Rectal smooth muscle tissue (tissue), 1 donor: ENCODE data around the gene YBX1.

Experiments used
- H3K27ac ChIP-seq: one replicate; pipeline ENCODE4 v1.7.0; 2013; ENCODE audit warnings: low read depth, low read length, inconsistent platforms
- H3K27me3 ChIP-seq: one replicate; pipeline ENCODE4 v1.7.0; 2013; ENCODE audit warnings: low read length; ENCODE audit not compliant: control insufficient read depth, insufficient read depth
- H3K36me3 ChIP-seq: one replicate; pipeline ENCODE4 v1.7.0; 2013; ENCODE audit warnings: low read length; ENCODE audit not compliant: control insufficient read depth, insufficient read depth
- H3K4me1 ChIP-seq: one replicate; pipeline ENCODE4 v1.7.0; 2013; ENCODE audit warnings: low read length; ENCODE audit not compliant: control insufficient read depth, insufficient read depth
- H3K4me3 ChIP-seq: one replicate; pipeline ENCODE4 v1.7.0; 2013; ENCODE audit warnings: low read length
- H3K9ac ChIP-seq: one replicate; pipeline ENCODE4 v1.7.0; 2013; ENCODE audit warnings: low read length

YBX1 gene

DNA sequence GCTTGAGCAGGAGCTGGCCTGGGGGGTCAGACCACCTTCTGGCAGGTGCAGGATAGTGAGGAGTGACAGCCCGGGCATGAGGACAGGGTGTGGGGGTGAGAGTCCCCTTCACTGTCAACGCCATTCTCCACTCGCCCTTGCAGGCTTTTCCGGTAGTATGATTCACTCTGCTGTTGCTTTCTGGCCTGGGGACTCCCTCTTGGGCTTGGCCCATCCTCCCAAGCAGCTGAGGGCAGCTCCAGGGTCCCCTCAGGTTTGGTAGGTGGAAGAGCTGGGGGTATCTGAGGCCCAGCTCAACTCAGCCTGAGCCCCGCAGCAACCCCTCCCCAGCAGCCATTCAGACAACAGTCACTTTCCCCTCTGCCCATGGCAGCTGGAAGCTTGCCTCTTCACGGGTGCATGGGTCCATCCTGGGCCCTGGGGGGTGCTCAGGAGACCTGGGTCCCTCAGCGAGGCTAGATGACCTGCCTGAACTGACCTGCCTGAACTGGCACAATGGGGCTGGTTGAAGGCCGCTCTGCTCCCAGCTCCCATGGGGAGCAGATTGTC, 56.5 kb downstream of the YBX1 start:
- no peaks in the 10 kb centered on the region for H3K36me3 ChIP-seq
- H3K9ac ChIP-seq = no peak overlapping the region
- no peak overlapping the region for H3K4me3 ChIP-seq
- no peaks in the 10 kb centered on the region for H3K27me3 ChIP-seq
- H3K4me1 ChIP-seq = no peaks in the 10 kb centered on the region
- no peak overlapping the region for H3K27ac ChIP-seq

DNA sequence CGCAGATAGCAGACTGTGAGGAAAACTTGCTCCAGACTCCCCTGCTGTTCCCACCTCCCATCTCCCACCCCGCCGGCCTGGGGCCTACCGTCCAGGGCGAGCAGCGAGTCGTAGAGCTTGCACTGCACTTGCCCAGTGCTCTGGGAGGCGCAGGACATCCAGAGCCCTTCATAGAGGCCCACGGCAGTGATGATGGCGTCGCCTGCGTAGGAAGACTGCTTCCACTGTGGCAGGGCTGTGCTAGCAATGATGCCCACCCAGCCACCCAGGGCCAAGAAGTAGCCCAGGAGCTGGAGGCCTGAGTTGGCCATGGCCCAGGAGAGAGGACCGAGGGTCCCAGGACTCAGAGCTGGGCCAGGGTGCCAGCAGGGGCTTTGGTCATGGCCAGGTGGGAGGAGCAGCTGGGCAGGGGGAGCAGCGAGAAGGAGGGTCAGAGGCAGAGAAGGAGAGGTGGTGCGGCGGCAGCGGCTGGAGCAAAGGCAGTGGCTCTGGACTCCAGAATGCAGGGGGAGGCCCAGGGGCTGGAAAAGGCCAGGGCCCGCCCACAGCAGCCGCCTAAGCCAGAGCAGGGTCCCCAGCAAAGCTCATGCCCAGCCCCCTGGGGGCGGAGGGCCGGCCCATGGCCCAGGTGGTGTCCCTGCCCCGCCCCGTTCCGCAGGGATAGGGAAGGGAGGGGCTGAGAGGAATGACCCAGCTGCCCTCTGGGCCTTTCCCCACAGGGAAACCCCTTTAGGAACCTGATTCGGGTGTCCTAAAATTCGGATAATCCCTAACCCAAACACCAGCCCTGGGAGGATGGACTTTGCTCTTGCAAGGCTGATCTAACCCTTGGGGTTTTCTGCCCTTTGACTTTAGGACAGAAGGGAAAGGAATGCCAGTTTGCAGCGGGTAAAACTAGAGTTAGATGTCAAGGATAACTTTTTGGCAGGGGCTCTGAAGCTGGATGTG, 57.8 kb downstream of the YBX1 start, which contains the start of gene CLDN19:
Gene CLDN19 (minus strand): TSS at position 484 of the 948 bp plus-strand sequence. CDS start 173 bp downstream, at position 311.
- Histone ChIP-seq H3K4me3 (no peak within 1 kb of the TSS), H3K27me3 (no peaks in the 10 kb centered on the region), H3K36me3 (no peaks in the 10 kb centered on the region), H3K4me1 (no peaks in the 10 kb centered on the region), H3K27ac (no peak within 1 kb of the TSS), H3K9ac (no peak within 1 kb of the TSS)

DNA sequence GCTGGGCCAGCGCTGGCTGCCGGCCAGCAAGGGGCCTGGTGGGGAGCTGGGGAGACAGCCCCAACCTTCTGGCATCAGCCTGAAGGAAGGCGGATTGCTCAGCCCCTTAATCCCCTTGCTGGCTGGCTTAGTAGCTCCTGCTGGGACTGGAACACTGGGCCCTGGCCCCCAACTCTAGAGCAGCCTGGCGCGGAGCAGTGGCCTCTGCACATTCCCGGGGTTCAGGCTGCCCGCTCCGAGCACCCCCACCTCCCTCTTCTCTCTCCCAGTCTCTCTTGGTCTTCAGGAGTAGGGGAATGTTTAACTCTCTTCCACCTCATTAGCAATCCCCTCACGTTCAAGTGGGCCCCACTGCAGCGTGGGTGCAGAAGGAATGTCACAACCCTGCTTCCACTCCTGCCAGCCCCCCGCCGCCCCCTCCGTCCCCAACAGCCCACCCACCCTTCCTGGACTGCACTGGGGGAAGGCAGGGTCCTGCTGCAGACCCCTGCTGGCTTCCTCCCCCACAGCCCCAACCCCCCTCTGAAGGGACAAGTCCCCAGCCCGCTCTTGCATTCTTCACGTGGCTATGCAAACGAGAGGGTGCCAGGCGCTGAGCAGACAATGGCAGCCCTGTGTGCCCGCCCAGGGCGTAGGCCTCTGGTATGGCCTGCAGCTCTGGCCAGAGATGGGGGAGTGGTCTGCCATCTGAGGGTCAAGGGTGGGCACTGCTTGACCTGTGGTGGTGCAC, 58.8 kb downstream of the YBX1 start:
- no peaks in the 10 kb centered on the region for H3K4me1 ChIP-seq
- H3K9ac ChIP-seq = no peak overlapping the region
- H3K27me3 ChIP-seq = no peaks in the 10 kb centered on the region
- H3K4me3 ChIP-seq = no peak overlapping the region
- no peaks in the 10 kb centered on the region for H3K36me3 ChIP-seq
- no peak overlapping the region for H3K27ac ChIP-seq

DNA sequence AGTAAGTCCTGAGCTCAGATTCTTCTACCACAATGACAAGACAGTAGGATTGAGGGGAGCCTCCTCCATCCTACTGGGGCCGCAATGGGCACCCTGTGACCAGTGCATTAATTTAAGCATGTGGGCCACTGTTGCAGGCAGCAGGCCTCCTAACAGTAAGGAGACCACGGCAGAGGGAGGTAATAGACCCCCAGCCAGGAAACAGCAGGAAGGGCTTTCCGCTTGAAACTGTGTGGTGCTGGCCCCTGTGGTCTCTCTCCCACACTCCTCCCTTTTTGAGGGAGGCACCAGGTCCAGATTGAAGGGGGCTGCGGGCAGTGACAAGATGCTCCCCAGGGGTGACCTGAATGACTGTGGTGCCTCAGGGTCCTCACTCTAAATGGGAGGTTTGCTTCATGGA, 59.5 kb downstream of the YBX1 start:
- H3K36me3 ChIP-seq = no peaks in the 10 kb centered on the region
- no peak overlapping the region for H3K27ac ChIP-seq
- no peaks in the 10 kb centered on the region for H3K4me1 ChIP-seq
- H3K4me3 ChIP-seq = no peak overlapping the region
- H3K27me3 ChIP-seq = no peaks in the 10 kb centered on the region
- no peak overlapping the region for H3K9ac ChIP-seq

DNA sequence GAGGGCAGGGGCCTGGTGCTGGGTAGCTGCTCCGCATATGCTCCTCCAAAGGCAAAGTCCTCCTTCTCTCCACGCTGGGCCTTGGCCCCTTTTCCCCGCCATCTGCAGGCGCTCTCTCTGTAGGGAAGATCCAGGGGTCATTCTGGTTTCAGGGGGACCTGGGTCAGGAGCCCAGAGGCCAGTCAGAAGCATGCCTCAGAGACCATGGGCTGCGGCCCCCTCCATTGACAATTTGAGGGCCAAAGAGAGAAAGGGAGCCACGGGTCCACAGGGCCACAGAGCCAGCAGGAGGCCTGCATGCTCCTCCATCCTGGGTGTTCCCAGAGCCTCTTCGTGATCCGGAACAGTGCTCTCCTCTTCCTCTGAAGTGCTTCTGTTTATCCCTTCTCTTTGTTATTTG, 59.9 kb downstream of the YBX1 start:
- H3K4me3 ChIP-seq = no peak overlapping the region
- H3K4me1 ChIP-seq = no peaks in the 10 kb centered on the region
- no peak overlapping the region for H3K9ac ChIP-seq
- H3K27ac ChIP-seq = no peak overlapping the region
- no peaks in the 10 kb centered on the region for H3K27me3 ChIP-seq
- H3K36me3 ChIP-seq = no peaks in the 10 kb centered on the region

DNA sequence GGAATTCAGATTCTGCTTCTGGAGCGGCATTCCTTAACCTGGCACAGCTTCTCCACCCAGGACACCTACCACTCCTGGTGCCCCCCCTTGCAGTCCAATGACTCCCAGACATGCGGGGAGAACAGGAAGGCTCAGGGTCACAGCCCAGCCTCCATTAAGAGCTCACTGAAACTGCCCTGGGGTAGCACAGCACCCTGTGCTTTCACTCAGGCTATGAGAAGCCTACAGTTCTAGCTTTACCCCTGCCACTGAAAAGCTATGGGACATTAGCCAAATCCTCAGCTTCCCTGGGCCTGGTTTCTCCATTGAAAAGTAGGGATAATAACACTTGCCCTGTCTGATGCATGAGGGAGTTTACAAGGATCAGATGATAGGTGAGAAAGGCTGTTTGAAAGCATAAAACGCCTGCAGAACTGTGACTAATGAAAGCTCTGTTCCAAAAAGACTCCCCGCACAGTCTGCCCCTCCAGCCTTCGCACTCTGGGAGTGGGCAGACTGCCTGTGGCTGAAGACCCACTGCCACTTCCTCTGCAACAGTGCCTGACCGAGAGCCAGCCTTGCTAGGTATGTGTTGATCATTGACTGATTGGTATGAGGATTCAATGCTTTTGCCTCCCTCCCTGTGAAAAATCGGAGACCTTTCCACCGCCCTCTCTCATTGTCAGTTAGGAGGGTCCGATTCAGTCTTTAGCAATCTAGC, 60.5 kb downstream of the YBX1 start:
- no peaks in the 10 kb centered on the region for H3K27me3 ChIP-seq
- no peak overlapping the region for H3K9ac ChIP-seq
- H3K36me3 ChIP-seq = no peaks in the 10 kb centered on the region
- no peaks in the 10 kb centered on the region for H3K4me1 ChIP-seq
- H3K4me3 ChIP-seq = no peak overlapping the region
- no peak overlapping the region for H3K27ac ChIP-seq

DNA sequence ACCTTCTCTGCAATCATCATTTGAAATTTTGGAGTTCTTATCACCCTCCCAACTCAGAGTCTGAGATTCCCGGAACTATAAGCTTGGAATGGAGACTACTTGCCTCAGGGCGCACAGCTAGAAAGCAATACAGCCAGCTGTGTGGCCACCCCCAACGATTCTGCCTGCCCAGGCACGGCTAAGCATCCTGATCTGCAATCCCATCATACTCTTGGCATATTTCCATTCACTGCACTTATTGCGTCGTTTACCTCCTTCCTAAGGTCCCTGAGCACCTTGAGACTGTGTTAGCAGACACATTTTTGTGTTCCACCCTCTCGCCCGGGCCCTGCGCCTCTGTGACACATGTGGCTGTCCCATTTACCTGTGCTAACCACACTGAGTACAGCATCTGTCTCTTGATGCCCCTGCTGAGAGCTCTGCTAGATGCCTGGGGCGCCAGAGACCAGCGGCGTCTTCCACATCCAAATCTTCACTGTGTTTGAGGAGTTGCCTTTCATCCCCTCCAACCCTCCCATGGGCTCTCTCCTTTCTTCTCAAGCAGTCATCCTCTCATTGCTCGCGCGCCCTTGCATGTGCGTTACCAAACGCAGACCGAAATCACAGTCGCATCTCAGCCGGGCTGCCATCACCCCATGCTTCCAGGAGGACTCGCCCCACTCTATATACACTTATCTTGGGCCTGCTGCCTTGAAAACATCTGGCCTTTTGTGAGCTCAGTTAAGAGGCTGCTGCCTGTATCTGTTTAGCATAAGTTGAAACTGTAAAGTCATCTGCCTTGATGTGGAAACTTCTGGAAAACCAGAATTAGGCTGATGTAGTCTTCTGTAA, 61.3 kb downstream of the YBX1 start:
- no peak overlapping the region for H3K27ac ChIP-seq
- H3K27me3 ChIP-seq = no peaks in the 10 kb centered on the region
- H3K4me3 ChIP-seq = no peak overlapping the region
- no peaks in the 10 kb centered on the region for H3K4me1 ChIP-seq
- no peaks in the 10 kb centered on the region for H3K36me3 ChIP-seq
- H3K9ac ChIP-seq = no peak overlapping the region

DNA sequence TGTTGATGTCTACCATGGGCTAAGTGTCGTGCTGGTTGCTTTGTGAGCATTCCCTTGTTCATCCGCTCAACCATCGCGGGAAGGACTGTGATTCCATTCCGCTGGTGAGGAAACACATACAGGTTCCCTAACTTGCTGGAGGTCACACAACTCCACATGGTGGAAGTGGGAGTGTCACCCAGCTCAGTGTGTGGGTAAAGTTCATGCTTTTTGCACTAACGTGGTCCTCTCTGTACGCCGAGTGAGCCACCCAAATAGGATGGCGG, 61.9 kb downstream of the YBX1 start:
- Histone ChIP-seq H3K9ac (no peak overlapping the region), H3K36me3 (peaks cover 4% of the 10 kb centered on the region), H3K4me3 (no peak overlapping the region), H3K27ac (no peak overlapping the region), H3K4me1 (no peaks in the 10 kb centered on the region), H3K27me3 (no peaks in the 10 kb centered on the region)

DNA sequence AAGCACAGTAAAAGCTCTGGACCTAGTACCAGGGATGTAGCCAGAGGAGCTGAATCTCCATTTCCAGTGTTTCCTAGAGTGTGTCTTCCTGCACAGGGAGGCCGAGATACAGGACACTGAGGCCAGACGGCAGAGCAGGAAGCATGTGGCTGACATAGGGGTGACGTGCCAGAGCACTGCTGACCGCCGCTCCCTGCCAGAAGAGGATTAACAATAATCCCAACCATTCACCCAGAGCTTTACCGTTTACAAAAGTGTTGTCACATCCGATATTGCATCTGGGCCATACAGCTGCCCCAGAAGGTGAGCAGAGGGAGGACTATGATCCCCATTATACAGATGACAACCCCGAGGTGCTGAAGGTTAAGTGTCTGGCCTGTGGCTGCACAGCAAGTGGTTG, 63.6 kb downstream of the YBX1 start:
- Histone ChIP-seq H3K4me3 (no peak overlapping the region), H3K9ac (no peak overlapping the region), H3K27me3 (no peaks in the 10 kb centered on the region), H3K27ac (no peak overlapping the region), H3K36me3 (peaks cover 8% of the 10 kb centered on the region), H3K4me1 (no peaks in the 10 kb centered on the region)

DNA sequence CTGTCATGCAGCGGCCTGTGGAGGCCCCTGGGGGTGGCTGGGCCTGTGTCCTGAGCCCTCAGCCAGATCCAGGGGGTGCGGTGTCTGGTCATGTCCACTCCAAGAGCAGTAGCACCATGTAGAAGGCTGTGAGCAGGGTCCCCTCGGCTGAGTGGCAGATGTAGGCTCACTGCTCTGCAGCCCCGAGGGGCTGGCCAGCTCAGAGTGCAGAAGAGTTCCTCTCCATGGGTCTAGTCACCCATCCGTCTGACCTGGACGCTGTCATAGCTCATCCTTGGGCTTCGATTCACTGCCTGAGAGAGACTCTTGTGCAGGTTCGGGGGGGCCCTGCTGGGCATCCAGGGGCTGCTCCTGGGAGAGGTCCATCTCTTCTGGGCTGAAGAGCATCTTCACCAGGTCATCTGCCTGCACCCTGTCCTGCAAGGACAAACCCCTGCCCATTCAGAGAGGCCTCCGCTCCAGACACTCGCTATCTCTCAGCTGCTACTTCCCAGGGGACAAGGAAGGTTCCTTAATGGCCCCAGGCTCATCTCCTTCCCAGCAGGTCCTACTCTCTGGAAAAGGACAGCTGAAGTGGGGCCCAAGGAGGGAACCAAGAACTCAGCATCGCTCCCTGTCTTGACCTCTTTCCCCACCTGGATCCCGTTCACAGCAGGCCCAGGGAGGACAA, 64.4 kb downstream of the YBX1 start:
- no peak overlapping the region for H3K27ac ChIP-seq
- peaks cover 8% of the 10 kb centered on the region for H3K36me3 ChIP-seq
- H3K27me3 ChIP-seq = no peaks in the 10 kb centered on the region

DNA sequence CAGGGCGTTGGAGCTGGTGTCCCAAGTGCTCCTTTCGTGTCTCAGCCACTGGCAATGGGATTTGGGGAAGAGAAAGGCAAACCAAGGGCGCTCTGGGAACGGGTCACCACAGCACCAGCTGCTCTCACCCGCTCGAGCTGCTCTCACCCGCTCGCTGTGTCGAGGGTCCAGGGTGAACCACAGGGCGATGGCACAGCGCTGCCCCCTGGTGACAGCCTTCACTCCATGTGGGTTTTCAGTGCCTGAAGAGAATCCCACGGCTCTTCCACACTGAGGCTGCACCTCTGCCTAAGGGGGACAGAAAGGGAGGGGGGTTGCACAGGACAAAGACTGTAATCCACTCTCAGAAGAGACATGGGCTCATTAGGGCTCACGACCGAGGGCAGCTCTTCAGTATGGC, 64.9 kb downstream of the YBX1 start:
- H3K9ac ChIP-seq = no peak overlapping the region
- H3K4me1 ChIP-seq = no peaks in the 10 kb centered on the region
- H3K27ac ChIP-seq = no peak overlapping the region
- no peak overlapping the region for H3K4me3 ChIP-seq
- H3K36me3 ChIP-seq = peaks cover 11% of the 10 kb centered on the region
- no peaks in the 10 kb centered on the region for H3K27me3 ChIP-seq

More for the DNA sequence above, 64.4 kb downstream of the YBX1 start:
- Histone ChIP-seq H3K4me3 (no peak overlapping the region), H3K9ac (no peak overlapping the region), H3K4me1 (no peaks in the 10 kb centered on the region)
